A549 (cell line): ENCODE results near the gene SF3A2. TPM values are rescaled to one million over a fixed set of nuclear protein-coding genes. Genes with fewer than 3 reads are reported as not detected.

Source experiments
- ATAC-seq, 2 experiments: fragments of 200-7000 bp in 1 of 2; fragments of >200 bp in 1 of 2; cut with Nextera tagmentation in 1 of 2; cut with Tn5 transposase in 1 of 2; 3 replicates each; pipeline versions ENCODE4 v1.8.0 to v1.9.1; 2018 to 2020; ENCODE audit warnings: mild to moderate bottlenecking in 1 of 2, moderate library complexity in 1 of 2
- CTCF ChIA-PET: fragments of 300-600 bp; sonication (Branson Sonifier 250); formaldehyde crosslinking; extraction: SDS; loops from one replicate; lab custom pipeline; 2021; ENCODE audit warnings: antibody characterized with exemption, inconsistent platforms; lab: Yijun Ruan, JAX
- POLR2A ChIA-PET: fragments of 350-600 bp; formaldehyde crosslinking; extraction: SDS; loops from one replicate; lab custom pipeline; 2021; ENCODE audit warnings: antibody characterized with exemption, inconsistent platforms; lab: Yijun Ruan, JAX
- DNase-seq, 2 experiments: peaks; one replicate each; pipeline versions ENCODE4 v3.0.0 to v3.0.0-alpha.2; 2011 to 2016; ENCODE audit warnings: low read depth in 1 of 2, low spot score in 1 of 2
- FAIRE-seq: peaks from 2 replicates; lab custom pipeline; 2011; peaks lifted over from hg19 to GRCh38; lab: Jason Lieb, UNC
- H3K27ac ChIP-seq, 2 experiments: fragments of >200 bp; sonication (Bioruptor Twin); formaldehyde crosslinking; 3 replicates each; pipeline ENCODE4 v1.5.1; 2016 to 2017
- H3K4me1 ChIP-seq: fragments of >200 bp; sonication (Bioruptor Twin); formaldehyde crosslinking; 3 replicates; pipeline ENCODE4 v1.6.1; 2016
- H3K4me2 ChIP-seq: fragments of >200 bp; sonication (Bioruptor Twin); formaldehyde crosslinking; 3 replicates; pipeline ENCODE4 v1.6.1; 2016
- H3K4me3 ChIP-seq: fragments of >200 bp; sonication (Bioruptor Twin); formaldehyde crosslinking; 3 replicates; pipeline ENCODE4 v1.5.1; 2016
- H3K9me3 ChIP-seq: fragments of >200 bp; sonication (Bioruptor Twin); formaldehyde crosslinking; 3 replicates; pipeline ENCODE4 v1.6.1; 2016
- CBX8 ChIP-seq: fragments of 200-600 bp; sonication (generic); IDR thresholded peaks from 2 replicates; pipeline ENCODE4 v1.6.1; 2016
- CEBPB ChIP-seq, 2 experiments: fragments of >200 bp in 1 of 2; sonication (Bioruptor Twin) in 1 of 2; formaldehyde crosslinking in 1 of 2; IDR thresholded peaks; 2 replicates each; pipeline ENCODE4 v1.6.1; 2012 to 2016
- CHD2 ChIP-seq: fragments of 150-350 bp; IDR thresholded peaks from 2 replicates; pipeline ENCODE4 v1.6.1; 2014; ENCODE audit warnings: low read length; ENCODE audit not compliant: partially characterized antibody
- FOSB ChIP-seq: fragments of 250-450 bp; sonication (Bioruptor Pico); IDR thresholded peaks from 2 replicates; pipeline ENCODE4 v1.5.0; 2020; ENCODE audit warnings: mild to moderate bottlenecking, moderate library complexity
- FOSL2 ChIP-seq, 2 experiments: fragments of 450-650 bp in 1 of 2; fragments of >200 bp in 1 of 2; sonication (Bioruptor Twin) in 1 of 2; formaldehyde crosslinking; IDR thresholded peaks; 2 replicates each; pipeline versions ENCODE4 v1.5.0 to v1.6.1; 2016 to 2020; ENCODE audit warnings: mild to moderate bottlenecking in 1 of 2, moderate library complexity in 1 of 2
- HDAC2 ChIP-seq: fragments of 200-600 bp; sonication (generic); IDR thresholded peaks from 2 replicates; pipeline ENCODE4 v1.6.1; 2016
- HOXA7 ChIP-seq: fragments of 250-450 bp; sonication (Bioruptor Pico); IDR thresholded peaks from 2 replicates; pipeline ENCODE4 v1.5.0; 2020; ENCODE audit warnings: mild to moderate bottlenecking, moderate library complexity
- HOXB5 ChIP-seq: fragments of 250-450 bp; sonication (Bioruptor Pico); IDR thresholded peaks from 2 replicates; pipeline ENCODE4 v1.5.0; 2020; ENCODE audit warnings: mild to moderate bottlenecking, moderate library complexity
- JUNB ChIP-seq: fragments of >200 bp; sonication (Bioruptor Twin); formaldehyde crosslinking; IDR thresholded peaks from 2 replicates; pipeline ENCODE4 v1.6.1; 2016
- MAZ ChIP-seq: fragments of 150-350 bp; IDR thresholded peaks from 2 replicates; pipeline ENCODE4 v1.6.1; 2014; ENCODE audit warnings: antibody characterized with exemption, low read depth, low read length, borderline replicate concordance
- MYC ChIP-seq: IDR thresholded peaks from 2 replicates; pipeline ENCODE4 v1.6.1; 2012; ENCODE audit warnings: mild to moderate bottlenecking, inconsistent platforms, low read length, improper control_type of control experiment, borderline replicate concordance
- NPAS2 ChIP-seq: fragments of 250-450 bp; sonication (Bioruptor Pico); IDR thresholded peaks from 2 replicates; pipeline ENCODE4 v1.8.0; 2022; ENCODE audit warnings: mild to moderate bottlenecking, moderate library complexity, borderline replicate concordance
- POLR2A ChIP-seq: IDR thresholded peaks from 2 replicates; pipeline ENCODE4 v1.6.1; 2012; ENCODE audit warnings: mild to moderate bottlenecking, low read length
- POLR2AphosphoS2 ChIP-seq: conservative IDR thresholded peaks from 2 replicates; pipeline ENCODE4 v1.6.1; 2012; ENCODE audit warnings: low read length, improper control_type of control experiment, inconsistent platforms
- RARB ChIP-seq: fragments of 250-450 bp; sonication (Bioruptor Pico); IDR thresholded peaks from 2 replicates; pipeline ENCODE4 v1.8.0; 2021; ENCODE audit warnings: mild to moderate bottlenecking, moderate library complexity
- SMC3 ChIP-seq: fragments of >200 bp; sonication (Bioruptor Twin); formaldehyde crosslinking; IDR thresholded peaks from 3 replicates; pipeline ENCODE4 v1.6.1; 2018; ENCODE audit warnings: inconsistent platforms
- TFCP2L1 ChIP-seq: fragments of 250-450 bp; sonication (Bioruptor Pico); IDR thresholded peaks from 2 replicates; pipeline ENCODE4 v1.5.0; 2021; ENCODE audit warnings: mild to moderate bottlenecking
- ZFP36 ChIP-seq: fragments of 450-650 bp; IDR thresholded peaks from 2 replicates; pipeline ENCODE4 v1.6.1; 2014; ENCODE audit warnings: borderline replicate concordance; ENCODE audit not compliant: partially characterized antibody
- ZNF302 ChIP-seq: fragments of 250-450 bp; sonication (Bioruptor Pico); IDR thresholded peaks from 2 replicates; pipeline ENCODE4 v1.9.0; 2021; ENCODE audit warnings: inconsistent platforms, mild to moderate bottlenecking, moderate library complexity
- WGBS: methylation state at CpG from one replicate; pipeline ENCODE4 v1.1.6; 2017; ENCODE audit errors: missing lambda C conversion rate; 5-methylcytosine and 5-hydroxymethylcytosine counted together
- polyA plus RNA-seq, 4 experiments: library from polyadenylated mRNA; depleted of rRNA in 3 of 4; stranded (reverse); fragments of >200 nt; fragmentation: RNase III in 1 of 4; extraction: RNeasy Plus Mini Kit Qiagen cat#74134 plus additional on column Dnase treatment in 1 of 4; gene quantifications; 2 replicates in 3 of 4; 3 replicates in 1 of 4; pipeline ENCODE4 v1.2.3, GENCODE V29; 2011 to 2017
- TF ChIP-seq, protein P1 (sequence below): fragments of >200 bp; sonication (Bioruptor Twin); formaldehyde crosslinking; IDR thresholded peaks from 2 replicates; pipeline ENCODE4 v1.6.1; 2016
- TF ChIP-seq, protein P2 (sequence below): fragments of >200 bp; sonication (Bioruptor Twin); formaldehyde crosslinking; IDR thresholded peaks from 3 replicates; pipeline ENCODE4 v1.6.1; 2016
- TF ChIP-seq, protein P3 (sequence below): fragments of >200 bp; sonication (Bioruptor Twin); formaldehyde crosslinking; IDR thresholded peaks from 3 replicates; pipeline ENCODE4 v1.5.1; 2016
- TF ChIP-seq, protein P4 (sequence below): IDR thresholded peaks from 2 replicates; pipeline ENCODE4 v1.6.1; 2012; ENCODE audit warnings: low read depth, borderline replicate concordance
- TF ChIP-seq, protein P5 (sequence below): fragments of 250-450 bp; sonication (Bioruptor Pico); IDR thresholded peaks from 2 replicates; pipeline ENCODE4 v1.5.0; 2021; ENCODE audit warnings: mild to moderate bottlenecking, moderate library complexity, borderline replicate concordance
- TF ChIP-seq, protein P6 (sequence below): fragments of 450-650 bp; IDR thresholded peaks from 2 replicates; pipeline ENCODE4 v1.6.1; 2014; ENCODE audit warnings: antibody characterized with exemption
- TF ChIP-seq, protein P7 (sequence below): fragments of 250-450 bp; sonication (Bioruptor Pico); IDR thresholded peaks from 2 replicates; pipeline ENCODE4 v1.5.0; 2020; ENCODE audit warnings: low read depth, mild to moderate bottlenecking, moderate library complexity

The SF3A2 gene
- polyA plus RNA-seq, 2 of the 4 experiments (the other 2 are of a cell fraction) = 11.9 to 68.2 TPM

DNA sequence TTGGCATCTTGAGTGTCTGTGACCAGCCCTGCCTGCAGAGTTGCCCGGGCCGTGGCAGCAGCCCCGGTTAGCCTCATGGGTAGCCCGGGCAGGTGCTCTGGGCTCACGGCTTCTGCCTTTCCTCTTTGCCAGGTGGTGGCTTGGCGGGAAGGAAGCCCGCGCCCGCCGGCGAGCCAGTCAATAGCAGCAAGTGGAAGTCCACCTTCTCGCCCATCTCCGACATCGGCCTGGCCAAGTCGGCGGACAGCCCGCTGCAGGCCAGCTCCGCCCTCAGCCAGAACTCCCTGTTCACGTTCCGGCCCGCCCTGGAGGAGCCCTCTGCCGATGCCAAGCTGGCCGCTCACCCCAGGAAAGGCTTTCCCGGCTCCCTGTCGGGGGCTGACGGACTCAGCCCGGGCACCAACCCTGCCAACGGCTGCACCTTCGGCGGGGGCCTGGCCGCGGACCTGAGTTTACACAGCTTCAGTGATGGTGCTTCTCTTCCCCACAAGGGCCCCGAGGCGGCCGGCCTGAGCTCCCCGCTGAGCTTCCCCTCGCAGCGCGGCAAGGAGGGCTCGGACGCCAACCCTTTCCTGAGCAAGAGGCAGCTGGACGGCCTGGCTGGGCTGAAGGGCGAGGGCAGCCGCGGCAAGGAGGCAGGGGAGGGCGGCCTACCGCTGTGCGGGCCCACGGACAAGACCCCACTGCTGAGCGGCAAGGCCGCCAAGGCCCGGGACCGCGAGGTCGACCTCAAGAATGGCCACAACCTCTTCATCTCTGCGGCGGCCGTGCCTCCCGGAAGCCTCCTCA lies 10.4 kb upstream of the SF3A2 start:
- no peak for TF ChIP-seq ZFP36
- TF ChIP-seq ZNF302 (CRISPR knock-in tag) = no peak
- TF ChIP-seq, protein P1, sequence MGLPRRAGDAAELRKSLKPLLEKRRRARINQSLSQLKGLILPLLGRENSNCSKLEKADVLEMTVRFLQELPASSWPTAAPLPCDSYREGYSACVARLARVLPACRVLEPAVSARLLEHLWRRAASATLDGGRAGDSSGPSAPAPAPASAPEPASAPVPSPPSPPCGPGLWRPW = no peak
- TF ChIP-seq RARB = no peak
- no peak for TF ChIP-seq CHD2
- no peak for TF ChIP-seq POLR2A
- TF ChIP-seq, protein P2, sequence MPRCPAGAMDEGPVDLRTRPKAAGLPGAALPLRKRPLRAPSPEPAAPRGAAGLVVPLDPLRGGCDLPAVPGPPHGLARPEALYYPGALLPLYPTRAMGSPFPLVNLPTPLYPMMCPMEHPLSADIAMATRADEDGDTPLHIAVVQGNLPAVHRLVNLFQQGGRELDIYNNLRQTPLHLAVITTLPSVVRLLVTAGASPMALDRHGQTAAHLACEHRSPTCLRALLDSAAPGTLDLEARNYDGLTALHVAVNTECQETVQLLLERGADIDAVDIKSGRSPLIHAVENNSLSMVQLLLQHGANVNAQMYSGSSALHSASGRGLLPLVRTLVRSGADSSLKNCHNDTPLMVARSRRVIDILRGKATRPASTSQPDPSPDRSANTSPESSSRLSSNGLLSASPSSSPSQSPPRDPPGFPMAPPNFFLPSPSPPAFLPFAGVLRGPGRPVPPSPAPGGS = no peak
- no peak for TF ChIP-seq POLR2AphosphoS2
- TF ChIP-seq, protein P3, sequence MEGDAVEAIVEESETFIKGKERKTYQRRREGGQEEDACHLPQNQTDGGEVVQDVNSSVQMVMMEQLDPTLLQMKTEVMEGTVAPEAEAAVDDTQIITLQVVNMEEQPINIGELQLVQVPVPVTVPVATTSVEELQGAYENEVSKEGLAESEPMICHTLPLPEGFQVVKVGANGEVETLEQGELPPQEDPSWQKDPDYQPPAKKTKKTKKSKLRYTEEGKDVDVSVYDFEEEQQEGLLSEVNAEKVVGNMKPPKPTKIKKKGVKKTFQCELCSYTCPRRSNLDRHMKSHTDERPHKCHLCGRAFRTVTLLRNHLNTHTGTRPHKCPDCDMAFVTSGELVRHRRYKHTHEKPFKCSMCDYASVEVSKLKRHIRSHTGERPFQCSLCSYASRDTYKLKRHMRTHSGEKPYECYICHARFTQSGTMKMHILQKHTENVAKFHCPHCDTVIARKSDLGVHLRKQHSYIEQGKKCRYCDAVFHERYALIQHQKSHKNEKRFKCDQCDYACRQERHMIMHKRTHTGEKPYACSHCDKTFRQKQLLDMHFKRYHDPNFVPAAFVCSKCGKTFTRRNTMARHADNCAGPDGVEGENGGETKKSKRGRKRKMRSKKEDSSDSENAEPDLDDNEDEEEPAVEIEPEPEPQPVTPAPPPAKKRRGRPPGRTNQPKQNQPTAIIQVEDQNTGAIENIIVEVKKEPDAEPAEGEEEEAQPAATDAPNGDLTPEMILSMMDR = no peak
- TF ChIP-seq HDAC2 = no peak
- TF ChIP-seq, protein P4, sequence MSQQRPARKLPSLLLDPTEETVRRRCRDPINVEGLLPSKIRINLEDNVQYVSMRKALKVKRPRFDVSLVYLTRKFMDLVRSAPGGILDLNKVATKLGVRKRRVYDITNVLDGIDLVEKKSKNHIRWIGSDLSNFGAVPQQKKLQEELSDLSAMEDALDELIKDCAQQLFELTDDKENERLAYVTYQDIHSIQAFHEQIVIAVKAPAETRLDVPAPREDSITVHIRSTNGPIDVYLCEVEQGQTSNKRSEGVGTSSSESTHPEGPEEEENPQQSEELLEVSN = no peak
- no peak for TF ChIP-seq FOSB (CRISPR knock-in tag)
- TF ChIP-seq, protein P5, sequence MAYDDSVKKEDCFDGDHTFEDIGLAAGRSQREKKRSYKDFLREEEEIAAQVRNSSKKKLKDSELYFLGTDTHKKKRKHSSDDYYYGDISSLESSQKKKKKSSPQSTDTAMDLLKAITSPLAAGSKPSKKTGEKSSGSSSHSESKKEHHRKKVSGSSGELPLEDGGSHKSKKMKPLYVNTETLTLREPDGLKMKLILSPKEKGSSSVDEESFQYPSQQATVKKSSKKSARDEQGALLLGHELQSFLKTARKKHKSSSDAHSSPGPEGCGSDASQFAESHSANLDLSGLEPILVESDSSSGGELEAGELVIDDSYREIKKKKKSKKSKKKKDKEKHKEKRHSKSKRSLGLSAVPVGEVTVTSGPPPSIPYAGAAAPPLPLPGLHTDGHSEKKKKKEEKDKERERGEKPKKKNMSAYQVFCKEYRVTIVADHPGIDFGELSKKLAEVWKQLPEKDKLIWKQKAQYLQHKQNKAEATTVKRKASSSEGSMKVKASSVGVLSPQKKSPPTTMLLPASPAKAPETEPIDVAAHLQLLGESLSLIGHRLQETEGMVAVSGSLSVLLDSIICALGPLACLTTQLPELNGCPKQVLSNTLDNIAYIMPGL (CRISPR knock-in tag) = no peak
- TF ChIP-seq MAZ = no peak
- TF ChIP-seq CBX8 = no peak
- no peak for TF ChIP-seq MYC
- no peak for TF ChIP-seq SMC3
- TF ChIP-seq FOSL2 (IDR thresholded peaks at IDR 0.05) = no peak
- TF ChIP-seq FOSL2 (CRISPR knock-in tag; IDR thresholded peaks at IDR 0.05) = no peak
- POLR2A ChIA-PET = no interaction called here
- FAIRE-seq = no peak
- no peak overlapping the region for H3K4me2 ChIP-seq
- 95% methylated on average over 34 of the region's 59 CpGs for WGBS
- peaks cover 6% of the 10 kb centered on the region; the same call in 2 of the 3 replicates for H3K4me1 ChIP-seq
- no peak overlapping the region for H3K4me3 ChIP-seq
- no peak overlapping the region for H3K27ac ChIP-seq
- no peak for DNase-seq
- H3K9me3 ChIP-seq = no peaks in the 10 kb centered on the region
- CTCF ChIA-PET = interaction anchor here (1.3 kb wide), 1 partner anchor 9 kb away, joined by 4 read pairs; the partner anchor contains the start of gene PLEKHJ1
- no peak for ATAC-seq

DNA sequence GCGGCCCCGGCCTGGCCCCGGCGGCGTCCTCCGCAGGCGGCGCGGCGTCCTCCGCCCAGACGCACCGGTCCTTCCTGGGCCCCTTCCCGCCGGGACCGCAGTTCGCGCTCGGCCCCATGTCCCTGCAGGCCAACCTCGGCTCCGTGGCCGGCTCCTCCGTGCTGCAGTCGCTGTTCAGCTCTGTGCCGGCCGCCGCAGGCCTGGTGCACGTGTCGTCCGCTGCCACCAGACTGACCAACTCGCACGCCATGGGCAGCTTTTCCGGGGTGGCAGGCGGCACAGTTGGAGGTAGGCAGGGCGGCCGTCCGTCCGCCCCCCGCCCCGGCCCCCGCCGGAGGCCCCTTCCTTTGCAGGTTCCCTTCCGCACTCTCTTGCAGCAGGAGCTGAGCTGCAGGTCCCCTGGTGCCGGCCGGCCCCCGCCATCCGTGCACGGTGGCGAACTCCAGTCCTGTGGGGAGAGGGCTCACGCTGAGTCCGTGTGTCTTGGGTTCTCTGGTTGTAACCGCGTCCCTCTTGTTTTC lies 9.7 kb upstream of the SF3A2 start:
- FAIRE-seq (no peak), DNase-seq (no peak), ATAC-seq (no peak)
- WGBS = 98% methylated on average over 28 of the region's 53 CpGs
- Histone ChIP-seq H3K27ac (no peak overlapping the region), H3K4me3 (no peak overlapping the region), H3K4me2 (no peak overlapping the region), H3K9me3 (no peaks in the 10 kb centered on the region), H3K4me1 (no peaks in the 10 kb centered on the region)
- ChIA-PET POLR2A (no interaction called here), CTCF (interaction anchor here (1.3 kb wide), 1 partner anchor 9 kb away, joined by 4 read pairs; the partner anchor contains the start of gene PLEKHJ1)
- TF ChIP-seq CEBPB (IDR thresholded peaks at IDR 0.05) (no peak), HOXB5 (CRISPR knock-in tag) (no peak), JUNB (no peak), TFCP2L1 (CRISPR knock-in tag) (no peak), HOXA7 (no peak), NPAS2 (CRISPR knock-in tag) (no peak), MAZ (no peak)
- TF ChIP-seq, protein P6, sequence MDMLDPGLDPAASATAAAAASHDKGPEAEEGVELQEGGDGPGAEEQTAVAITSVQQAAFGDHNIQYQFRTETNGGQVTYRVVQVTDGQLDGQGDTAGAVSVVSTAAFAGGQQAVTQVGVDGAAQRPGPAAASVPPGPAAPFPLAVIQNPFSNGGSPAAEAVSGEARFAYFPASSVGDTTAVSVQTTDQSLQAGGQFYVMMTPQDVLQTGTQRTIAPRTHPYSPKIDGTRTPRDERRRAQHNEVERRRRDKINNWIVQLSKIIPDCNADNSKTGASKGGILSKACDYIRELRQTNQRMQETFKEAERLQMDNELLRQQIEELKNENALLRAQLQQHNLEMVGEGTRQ = no peak
- TF ChIP-seq, protein P7, sequence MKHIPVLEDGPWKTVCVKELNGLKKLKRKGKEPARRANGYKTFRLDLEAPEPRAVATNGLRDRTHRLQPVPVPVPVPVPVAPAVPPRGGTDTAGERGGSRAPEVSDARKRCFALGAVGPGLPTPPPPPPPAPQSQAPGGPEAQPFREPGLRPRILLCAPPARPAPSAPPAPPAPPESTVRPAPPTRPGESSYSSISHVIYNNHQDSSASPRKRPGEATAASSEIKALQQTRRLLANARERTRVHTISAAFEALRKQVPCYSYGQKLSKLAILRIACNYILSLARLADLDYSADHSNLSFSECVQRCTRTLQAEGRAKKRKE (CRISPR knock-in tag) = no peak
- TF ChIP-seq, protein P3 = no peak
- TF ChIP-seq, protein P1 = no peak
